Measurements from ENCODE around the gene TTC28. TPM values are rescaled to one million over a fixed set of nuclear protein-coding genes. Genes with fewer than 3 reads are reported as not detected.

Gene TTC28
- total RNA-seq, 1 experiment from 2014 or later: 0.12 TPM

DNA sequence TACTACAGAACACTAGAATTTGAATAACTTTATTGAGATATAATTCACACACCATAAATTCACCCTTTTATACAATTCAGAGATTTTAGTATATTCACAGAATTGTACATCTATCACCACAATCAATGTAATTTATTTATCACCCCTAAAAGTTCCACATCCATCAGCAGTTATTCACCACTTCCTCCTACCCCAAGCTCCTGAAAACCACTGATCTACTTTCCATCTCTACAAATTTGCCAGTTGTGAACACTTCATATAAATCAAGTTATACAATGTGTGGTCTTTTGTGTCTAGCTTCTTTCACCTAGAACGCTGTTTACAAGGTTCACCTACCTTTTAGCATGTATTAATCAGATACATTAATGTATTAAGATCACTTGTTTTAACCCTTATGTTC, 179.6 kb downstream of the TTC28 start:
- Histone ChIP-seq H3K4me3 (replicated peaks in 1 of 2; ENCODE audit: low read depth in 1 of 2, low read length in 2 of 2) (no peak overlapping the region), H3K79me2 (ENCODE audit: insufficient read depth, low read length) (no peaks in the 10 kb centered on the region), H3K9me3 (ENCODE audit: control insufficient read depth in 1 of 2, insufficient read depth in 1 of 2, low read depth in 1 of 2, low read length in 2 of 2) (no peaks in the 10 kb centered on the region), H2AFZ (ENCODE audit: low read depth, low read length, poor library complexity, severe bottlenecking) (no peak overlapping the region), H4K20me1 (ENCODE audit: insufficient read depth) (no peaks in the 10 kb centered on the region), H3K9ac (ENCODE audit: low read length) (no peak overlapping the region), H3K4me1 (ENCODE audit: control insufficient read depth in 1 of 2, insufficient read depth in 2 of 2, low read length in 2 of 2) (no peaks in the 10 kb centered on the region), H3K4me2 (ENCODE audit: low read length) (no peak overlapping the region), H3K27ac (ENCODE audit: low read depth, low read length) (no peak overlapping the region), H3K27me3 (ENCODE audit: insufficient read depth, low read length) (peaks cover 86% of the 10 kb centered on the region), H3K9me2 (ENCODE audit: insufficient read depth) (no peaks in the 10 kb centered on the region), H3K36me3 (ENCODE audit: control insufficient read depth in 1 of 2, insufficient read depth in 2 of 2, low read length in 2 of 2) (no peaks in the 10 kb centered on the region)
- BruUV-seq (replicated peaks): no TSS peak
- TF ChIP-seq CBX3 (IDR thresholded peaks at IDR 0.05; ENCODE audit: low read depth) (no peak), ELF1 (IDR thresholded peaks at IDR 0.05; ENCODE audit: borderline replicate concordance, low read depth) (no peak), EZH2phosphoT487 (IDR thresholded peaks at IDR 0.05; ENCODE audit: borderline replicate concordance) (no peak), ZNF274 (IDR thresholded peaks at IDR 0.05; ENCODE audit: low read depth, low read length) (no peak)
- POLR2A ChIA-PET: no interaction called here
- intact Hi-C loops (cut with micrococcal nuclease): no loop called here
- ATAC-seq: no peak
- CTCF ChIA-PET: no interaction called here
- no peak for DNase-seq (ENCODE audit: low read depth, low spot score)
- RAD21 ChIA-PET (ENCODE audit: low non-redundant PET in 1 of 2, low total read pairs in 2 of 2, uncharacterized antibody in 2 of 2, unreplicated experiment in 2 of 2): no interaction called here

DNA sequence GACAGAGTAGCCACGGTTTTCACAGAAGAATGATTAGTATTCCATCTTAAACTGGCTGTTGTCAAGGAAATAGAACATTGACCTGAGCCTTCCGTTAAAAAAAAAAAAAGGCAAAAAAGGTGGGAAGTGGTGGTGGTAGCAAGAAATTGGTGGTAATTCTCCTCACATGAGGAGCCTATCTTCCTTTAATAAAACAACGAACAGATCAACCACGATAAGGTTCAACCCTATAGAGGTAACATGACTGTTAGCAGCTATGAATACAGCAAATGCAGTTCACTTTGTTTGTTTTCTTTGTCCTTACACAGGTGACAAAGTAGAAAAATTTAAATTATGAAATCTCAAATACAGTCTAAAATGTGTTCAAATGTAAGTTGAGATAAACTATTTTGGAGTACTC, 181.6 kb downstream of the TTC28 start:
- H4K20me1 ChIP-seq (ENCODE audit: insufficient read depth): no peaks in the 10 kb centered on the region
- peaks cover 87% of the 10 kb centered on the region for H3K27me3 ChIP-seq (ENCODE audit: insufficient read depth, low read length)
- no peaks in the 10 kb centered on the region for H3K79me2 ChIP-seq (ENCODE audit: insufficient read depth, low read length)
- H2AFZ ChIP-seq (ENCODE audit: low read depth, low read length, poor library complexity, severe bottlenecking): no peak overlapping the region
- TF ChIP-seq SRF (IDR thresholded peaks at IDR 0.05; ENCODE audit: low read depth): no peak
- no peak for TF ChIP-seq ELF1 (IDR thresholded peaks at IDR 0.05; ENCODE audit: borderline replicate concordance, low read depth)
- TF ChIP-seq ZNF274 (IDR thresholded peaks at IDR 0.05; ENCODE audit: low read depth, low read length): no peak
- TF ChIP-seq, protein P1, sequence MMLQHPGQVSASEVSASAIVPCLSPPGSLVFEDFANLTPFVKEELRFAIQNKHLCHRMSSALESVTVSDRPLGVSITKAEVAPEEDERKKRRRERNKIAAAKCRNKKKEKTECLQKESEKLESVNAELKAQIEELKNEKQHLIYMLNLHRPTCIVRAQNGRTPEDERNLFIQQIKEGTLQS (IDR thresholded peaks at IDR 0.05): no peak
- no peak for TF ChIP-seq RAD21 (IDR thresholded peaks at IDR 0.05; ENCODE audit: low read depth)
- no peak for TF ChIP-seq EGR1 (IDR thresholded peaks at IDR 0.05; ENCODE audit: low read depth)
- TF ChIP-seq POLR2A (IDR thresholded peaks at IDR 0.05; ENCODE audit: borderline replicate concordance, extremely low read depth, insufficient read depth, insufficient read length): no peak
- no peak for TF ChIP-seq SP1 (IDR thresholded peaks at IDR 0.05; ENCODE audit: low read depth)
- TF ChIP-seq EZH2phosphoT487 (IDR thresholded peaks at IDR 0.05; ENCODE audit: borderline replicate concordance): no peak
- TF ChIP-seq, protein P2, sequence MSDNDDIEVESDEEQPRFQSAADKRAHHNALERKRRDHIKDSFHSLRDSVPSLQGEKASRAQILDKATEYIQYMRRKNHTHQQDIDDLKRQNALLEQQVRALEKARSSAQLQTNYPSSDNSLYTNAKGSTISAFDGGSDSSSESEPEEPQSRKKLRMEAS (IDR thresholded peaks at IDR 0.05): no peak
- TF ChIP-seq POLR2AphosphoS5 (IDR thresholded peaks at IDR 0.05; ENCODE audit: low read depth, low read length): no peak
- no peak overlapping the region for H3K27ac ChIP-seq (ENCODE audit: low read depth, low read length)
- ATAC-seq (no peak), DNase-seq (ENCODE audit: low read depth, low spot score) (no peak)
- no TSS peak for BruUV-seq (replicated peaks)
- no peaks in the 10 kb centered on the region for H3K4me1 ChIP-seq (ENCODE audit: control insufficient read depth in 1 of 2, insufficient read depth in 2 of 2, low read length in 2 of 2)
- no peak overlapping the region for H3K9ac ChIP-seq (ENCODE audit: low read length)
- H3K9me2 ChIP-seq (ENCODE audit: insufficient read depth): no peaks in the 10 kb centered on the region
- intact Hi-C loops (cut with micrococcal nuclease): no loop called here
- RAD21 ChIA-PET (ENCODE audit: low non-redundant PET in 1 of 2, low total read pairs in 2 of 2, uncharacterized antibody in 2 of 2, unreplicated experiment in 2 of 2): no interaction called here
- no peak overlapping the region for H3K4me2 ChIP-seq (ENCODE audit: low read length)
- H3K36me3 ChIP-seq (ENCODE audit: control insufficient read depth in 1 of 2, insufficient read depth in 2 of 2, low read length in 2 of 2): no peaks in the 10 kb centered on the region
- POLR2A ChIA-PET: no interaction called here
- no peak overlapping the region for H3K4me3 ChIP-seq (replicated peaks in 1 of 2; ENCODE audit: low read depth in 1 of 2, low read length in 2 of 2)
- CTCF ChIA-PET: no interaction called here
- no peaks in the 10 kb centered on the region for H3K9me3 ChIP-seq (ENCODE audit: control insufficient read depth in 1 of 2, insufficient read depth in 1 of 2, low read depth in 1 of 2, low read length in 2 of 2)
